HG03469 (cell line): Measurements from ENCODE around the gene SCCPDH.

Experiments
- ATAC-seq: cut with Tn5 transposase; IDR thresholded peaks from one replicate; pipeline ENCODE4 v1.9.1; 2021; ENCODE audit warnings: mild to moderate bottlenecking, moderate library complexity, moderate number of reproducible peaks; ENCODE audit not compliant: unreplicated experiment

SCCPDH gene

DNA sequence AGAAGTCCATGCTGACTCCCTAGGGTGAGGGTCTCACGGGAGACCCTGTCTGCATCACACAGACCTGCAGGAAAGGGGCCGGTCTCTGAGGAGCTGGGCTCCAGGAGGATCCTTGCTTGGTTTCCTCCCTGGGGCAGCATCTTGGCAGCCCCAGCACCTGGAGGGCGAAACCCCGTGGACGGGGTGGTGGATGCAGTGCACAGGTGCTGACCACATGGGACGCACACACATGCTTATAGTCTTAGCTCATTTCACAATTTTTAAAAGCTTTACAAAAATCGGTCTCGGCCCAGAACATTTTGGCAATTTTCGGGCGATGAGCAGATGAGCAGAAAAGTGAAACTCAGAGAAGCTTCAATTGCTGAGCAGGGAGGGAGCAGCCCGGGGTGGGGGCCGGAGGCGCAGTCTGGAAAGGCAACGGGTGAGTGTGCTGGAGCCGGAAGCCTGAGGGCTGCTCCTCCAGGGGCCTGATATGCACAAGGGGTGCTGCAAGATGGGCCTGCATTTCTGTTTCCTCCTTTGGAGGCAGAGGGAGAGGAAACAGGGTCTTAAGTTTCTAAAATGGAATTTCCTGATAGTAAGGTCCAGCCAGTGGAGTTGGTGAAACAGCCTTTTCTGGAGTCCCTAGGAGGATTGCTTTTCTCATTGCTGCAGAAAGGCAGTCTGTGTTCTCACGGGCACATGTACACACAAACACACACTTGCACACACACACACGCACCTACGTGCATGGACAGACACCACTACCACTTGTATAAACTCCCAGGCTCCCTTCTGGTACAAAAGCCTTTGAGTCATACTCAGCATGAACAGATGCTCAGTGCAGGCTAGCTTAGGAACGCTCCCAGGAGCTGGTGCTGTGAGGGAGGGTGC is 60.6 kb downstream of the SCCPDH start:
- no peak for ATAC-seq

DNA sequence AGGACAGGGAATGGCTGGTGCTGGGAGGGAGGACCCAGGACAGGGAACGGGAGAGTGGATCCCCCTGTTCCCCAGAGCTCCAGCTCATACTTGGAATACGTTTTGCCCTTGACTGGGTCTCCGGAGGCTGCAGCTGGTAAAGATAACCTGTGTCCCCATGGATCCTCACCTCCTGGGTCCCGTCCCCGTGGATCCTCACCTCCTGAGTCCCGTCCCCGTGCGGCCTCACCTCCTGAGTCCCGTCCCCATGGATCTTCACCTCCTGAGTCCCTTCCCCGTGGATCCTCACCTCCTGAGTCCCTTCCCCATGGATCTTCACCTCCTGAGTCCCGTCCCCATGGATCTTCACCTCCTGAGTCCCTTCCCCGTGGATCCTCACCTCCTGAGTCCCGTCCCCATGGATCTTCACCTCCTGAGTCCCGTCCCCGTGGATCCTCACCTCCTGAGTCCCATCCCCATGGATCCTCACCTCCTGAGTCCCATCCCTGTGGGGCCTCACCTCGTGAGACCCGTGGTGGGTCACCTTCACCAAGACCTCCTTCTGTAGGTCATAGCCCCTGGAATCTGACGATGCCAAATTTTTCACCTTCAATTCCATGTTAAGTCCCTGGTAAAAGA is 61.4 kb downstream of the SCCPDH start:
- ATAC-seq: no peak

DNA sequence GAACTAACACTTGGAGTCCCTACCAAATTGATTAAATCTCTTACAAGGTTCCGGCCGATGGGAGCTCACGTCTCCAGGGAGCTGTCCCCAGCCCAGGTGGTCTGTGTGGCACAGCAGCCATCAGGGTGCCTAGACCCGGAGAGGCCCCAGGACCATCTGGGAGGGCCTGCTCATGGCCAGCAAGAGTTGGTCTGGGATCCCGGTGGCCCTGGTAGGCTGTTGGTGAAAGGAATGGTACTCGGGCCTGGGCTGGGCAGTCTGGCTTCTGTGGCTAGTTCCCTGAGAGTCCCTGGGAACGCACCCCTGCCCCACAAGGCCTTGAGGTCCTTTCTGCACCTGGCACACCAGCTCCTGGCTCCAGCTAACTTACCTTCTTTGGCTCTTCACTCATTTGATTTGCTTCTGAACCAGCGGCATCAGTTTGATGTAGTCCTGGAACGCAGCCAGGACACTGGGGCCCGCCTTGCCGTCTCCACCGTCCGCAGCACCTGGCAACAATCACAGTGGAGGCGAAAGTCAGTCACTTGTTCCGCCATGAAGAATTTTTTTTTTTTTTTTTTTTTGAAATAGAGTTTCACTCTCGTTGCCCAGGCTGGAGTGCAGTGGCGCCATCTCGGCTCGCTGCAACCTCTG is 62.5 kb downstream of the SCCPDH start:
- ATAC-seq: no peak

DNA sequence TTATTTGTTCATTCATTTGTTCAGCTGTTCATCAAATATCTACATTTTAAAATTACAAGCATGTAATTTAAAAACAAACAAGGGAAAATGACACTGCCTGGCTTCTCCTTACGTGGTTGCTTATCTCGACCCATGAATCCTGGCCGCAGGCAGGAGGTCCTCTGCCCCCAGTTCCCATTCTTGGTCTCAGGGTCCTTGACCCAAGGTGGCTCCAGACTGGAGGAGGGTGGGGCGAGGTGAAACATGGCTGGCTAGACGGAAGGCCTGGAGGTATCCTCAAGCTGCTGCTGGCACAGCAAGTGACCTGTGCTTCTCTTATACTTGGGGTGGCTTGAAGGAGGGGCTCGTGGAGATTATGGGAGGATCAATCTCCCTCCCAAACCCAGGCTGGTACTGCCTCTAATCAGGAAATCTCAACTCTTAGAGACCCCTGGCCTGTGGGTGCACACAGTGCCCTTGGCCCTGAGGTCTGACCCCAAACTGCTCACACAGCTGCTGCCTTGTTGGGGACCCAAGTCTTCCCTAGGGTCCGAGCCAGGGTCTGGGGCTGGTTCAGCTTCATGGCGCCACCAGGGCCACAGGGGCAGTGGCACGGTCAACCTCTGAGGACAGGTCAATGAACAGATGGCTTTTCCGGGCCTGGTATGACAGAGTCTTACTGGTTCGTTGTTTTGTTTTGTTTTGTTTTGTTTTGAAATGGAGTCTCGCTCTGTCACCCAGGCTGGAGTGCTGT is 63.7 kb downstream of the SCCPDH start:
- ATAC-seq: no peak

DNA sequence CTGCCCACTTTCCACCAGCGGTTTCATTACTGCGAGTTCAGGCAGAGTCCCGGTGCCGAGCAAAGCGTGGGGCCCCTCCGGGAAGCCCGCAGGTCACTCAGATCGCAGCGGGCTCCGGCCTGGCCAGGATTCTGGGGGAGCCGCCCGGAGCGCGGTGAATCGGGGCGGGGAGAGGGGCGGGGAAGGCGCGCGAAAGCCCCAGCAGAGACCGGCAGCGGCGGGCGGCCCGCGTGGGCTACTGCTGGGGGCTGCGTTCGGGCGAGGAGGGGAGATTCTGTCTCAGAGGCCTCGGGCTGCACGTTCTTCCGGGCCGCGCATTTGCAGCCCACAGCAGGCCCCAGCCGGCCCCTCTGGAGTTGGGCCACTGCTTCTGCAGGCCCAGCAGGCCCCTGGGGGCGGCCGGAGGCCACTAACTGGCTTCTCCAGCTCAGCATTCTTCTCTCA is 64.7 kb downstream of the SCCPDH start:
- ATAC-seq: no peak

DNA sequence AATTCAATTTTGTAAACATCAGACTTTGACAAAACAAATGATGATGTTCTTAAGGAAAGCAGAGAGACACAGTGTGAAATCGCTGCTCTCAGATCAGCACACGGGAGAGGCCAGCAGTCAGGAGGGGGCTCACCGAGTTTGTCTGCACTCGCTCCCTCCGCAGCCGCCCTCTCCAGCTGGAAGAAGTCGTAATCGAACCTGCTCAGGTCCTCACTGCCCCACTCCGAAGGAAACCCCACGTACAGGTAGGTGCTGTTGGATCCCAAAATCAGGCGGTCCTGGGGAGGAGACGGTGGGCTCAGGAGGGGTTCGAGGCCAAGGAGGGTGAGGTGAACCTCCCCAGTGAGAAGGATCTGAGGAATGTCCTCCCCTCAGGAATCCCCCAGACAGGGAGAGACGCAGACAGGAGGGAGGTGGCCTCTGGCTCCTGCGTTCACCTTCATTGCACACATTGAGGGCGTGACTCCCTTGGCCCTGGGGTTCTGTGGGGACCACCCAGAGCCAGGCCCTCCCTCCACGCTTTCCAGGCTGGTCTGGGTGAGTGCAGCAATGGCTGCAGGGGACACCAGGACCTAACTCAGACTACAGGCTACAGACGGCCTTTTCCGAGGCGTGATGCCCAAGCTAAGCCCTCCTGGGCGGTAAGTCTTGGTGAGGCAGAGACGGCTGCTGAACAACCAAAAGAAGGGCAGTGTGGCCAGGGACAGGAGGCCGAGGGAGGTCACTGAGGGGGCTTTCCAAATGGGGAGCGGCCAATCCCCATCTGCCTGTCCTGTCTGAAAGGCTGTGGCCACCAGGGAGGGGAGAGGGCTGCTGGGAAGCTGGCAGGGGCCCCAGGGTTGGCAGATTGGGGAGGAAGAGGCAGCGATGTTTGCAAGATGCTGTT is 65.5 kb downstream of the SCCPDH start:
- no peak for ATAC-seq

DNA sequence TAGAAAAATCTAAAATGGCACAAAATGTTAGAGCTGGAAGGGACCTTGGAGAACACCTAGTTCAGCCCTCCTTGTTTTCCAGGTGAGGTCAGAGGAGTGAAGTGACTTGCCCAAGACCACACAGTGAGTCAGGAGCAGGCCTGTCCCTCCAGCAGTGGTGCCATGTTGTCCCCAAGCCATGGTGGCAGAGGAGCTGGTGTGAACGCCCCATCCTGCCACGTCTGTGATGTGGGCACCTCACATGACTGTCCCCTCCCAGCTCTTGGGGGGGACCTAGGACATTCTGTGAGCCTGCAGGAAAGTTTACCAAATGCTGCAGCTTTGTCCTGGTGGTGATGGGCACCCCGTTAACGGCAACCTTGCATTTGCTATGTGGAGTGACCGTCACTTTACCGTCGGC is 66.2 kb downstream of the SCCPDH start:
- ATAC-seq: no peak

DNA sequence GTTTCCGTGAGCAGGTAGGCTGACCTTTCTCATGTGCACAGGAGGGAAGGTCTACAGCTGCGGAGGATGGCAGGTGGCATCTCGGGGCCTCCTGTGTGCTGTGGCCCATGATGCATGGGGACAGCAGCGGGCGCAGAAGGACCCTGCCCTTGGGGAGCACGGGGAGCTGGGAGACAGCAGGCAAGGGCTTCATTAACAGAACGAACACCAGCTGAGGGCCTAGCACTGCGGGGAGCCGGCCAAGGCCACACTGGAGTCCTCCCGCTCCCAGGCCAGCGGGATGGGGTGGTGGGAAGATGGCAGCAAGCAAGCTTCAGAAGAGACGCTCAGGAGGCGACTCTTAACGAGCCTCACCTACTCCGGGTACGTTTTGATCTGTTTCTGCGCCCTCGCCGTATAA is 66.6 kb downstream of the SCCPDH start:
- no peak for ATAC-seq

DNA sequence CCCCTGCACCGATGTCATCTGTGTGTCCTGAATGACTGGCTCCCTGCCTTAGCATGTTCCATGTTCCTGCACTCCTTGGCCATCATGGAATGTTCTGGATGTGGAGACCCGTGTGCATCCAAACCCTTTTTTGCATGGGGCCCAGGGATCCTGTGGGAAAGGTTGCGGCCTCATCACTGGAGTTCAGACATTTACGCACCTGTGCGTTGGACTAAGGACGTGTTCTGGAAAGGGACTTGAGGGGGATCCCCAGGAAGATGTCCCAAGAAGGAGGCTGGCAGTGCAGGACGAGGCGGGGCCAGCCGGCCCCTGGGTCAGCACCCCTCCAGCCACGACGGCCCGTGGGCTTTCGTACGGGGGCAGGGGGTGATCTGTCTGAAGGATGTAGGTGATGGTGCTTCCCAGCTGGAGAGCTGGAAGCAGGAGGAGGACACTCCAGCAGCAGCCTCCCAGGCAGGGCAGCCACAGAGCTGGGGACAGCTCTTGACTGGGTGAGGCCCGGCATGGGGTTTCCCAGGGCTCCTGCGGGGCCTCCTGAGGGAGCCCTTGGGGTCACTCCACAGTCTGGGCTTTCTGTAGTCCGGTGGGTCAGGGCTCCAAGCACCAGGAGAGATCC is 67.2 kb downstream of the SCCPDH start:
- no peak for ATAC-seq

DNA sequence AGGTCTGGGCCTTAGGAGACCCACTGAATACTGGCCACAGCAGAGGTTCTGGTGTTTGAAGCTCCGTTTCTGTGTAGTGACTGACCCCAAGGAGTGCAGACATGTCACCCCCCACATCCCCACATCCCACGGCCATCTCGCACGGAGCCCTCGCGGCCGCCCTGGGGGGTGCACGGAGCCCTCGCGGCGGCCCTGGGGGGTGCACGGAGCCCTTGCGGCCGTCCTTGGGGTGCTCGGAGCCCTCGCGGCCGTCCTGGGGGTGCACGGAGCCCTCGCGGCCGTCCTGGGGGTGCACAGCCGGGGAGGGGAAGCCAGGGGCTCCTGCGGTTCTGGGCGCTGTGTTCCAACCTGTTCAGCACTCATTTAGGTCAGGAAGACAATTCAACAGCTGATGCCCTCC is 68.4 kb downstream of the SCCPDH start:
- ATAC-seq: no peak

DNA sequence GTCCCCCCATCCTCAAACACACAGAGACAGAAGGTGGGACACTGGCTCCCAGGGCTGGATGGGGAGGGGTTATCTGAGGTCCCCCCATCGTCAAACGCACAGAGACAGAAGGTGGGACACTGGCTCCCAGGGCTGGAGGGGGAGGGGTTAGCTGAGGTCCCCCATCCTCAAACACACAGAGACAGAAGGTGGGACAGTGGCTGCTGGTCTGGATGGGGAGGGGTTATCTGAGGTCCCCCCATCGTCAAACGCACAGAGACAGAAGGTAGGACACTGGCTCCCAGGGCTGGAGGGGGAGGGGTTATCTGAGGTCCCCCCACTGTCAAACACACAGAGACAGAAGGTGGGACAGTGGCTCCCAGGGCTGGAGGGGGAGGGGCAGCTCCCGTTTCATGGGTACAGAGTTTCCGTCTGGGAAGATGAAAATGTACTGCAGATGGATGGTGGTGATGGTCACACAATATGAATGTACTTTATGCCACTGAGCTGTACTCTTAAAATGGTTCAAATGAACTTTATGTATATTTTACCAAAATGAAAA is 69.2 kb downstream of the SCCPDH start:
- ATAC-seq: no peak

DNA sequence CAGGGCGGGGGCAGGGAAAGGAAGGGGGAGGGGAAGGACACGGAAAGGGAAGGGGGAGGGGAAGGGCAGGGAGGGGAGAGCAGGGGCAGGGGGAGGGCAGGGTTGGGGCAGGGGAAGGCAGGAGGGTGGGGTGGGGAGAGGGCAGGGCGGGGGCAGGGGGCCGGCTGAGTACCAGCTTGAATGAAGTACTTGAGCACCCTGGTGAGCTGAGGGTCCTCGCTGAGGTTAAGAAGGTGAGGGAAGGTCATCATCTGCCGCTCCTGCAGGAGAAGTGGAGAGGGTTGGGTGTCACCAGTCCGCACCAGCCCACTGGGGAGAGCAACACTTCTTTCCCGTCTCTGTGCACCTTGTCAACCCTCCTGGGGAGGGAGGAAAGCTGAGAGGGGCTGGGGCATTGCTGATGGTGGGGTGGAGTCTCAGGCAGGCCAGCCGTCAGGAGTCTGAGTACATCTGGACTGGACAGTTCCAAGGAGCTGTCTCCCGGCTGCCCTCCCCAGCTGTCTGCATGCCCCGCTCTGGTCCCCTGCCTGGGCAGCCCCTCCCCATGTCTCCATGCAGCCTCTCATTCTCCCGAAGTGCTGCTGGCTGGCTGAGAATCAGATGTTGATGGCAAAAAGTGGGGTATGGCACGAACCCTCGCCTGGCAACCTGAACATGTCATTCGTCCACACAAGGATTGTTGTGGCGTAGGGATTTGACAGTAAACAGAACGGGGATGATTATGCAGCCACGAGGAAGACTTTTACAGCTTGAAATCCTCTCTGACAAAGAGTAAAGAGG is 70.0 kb downstream of the SCCPDH start:
- no peak for ATAC-seq

DNA sequence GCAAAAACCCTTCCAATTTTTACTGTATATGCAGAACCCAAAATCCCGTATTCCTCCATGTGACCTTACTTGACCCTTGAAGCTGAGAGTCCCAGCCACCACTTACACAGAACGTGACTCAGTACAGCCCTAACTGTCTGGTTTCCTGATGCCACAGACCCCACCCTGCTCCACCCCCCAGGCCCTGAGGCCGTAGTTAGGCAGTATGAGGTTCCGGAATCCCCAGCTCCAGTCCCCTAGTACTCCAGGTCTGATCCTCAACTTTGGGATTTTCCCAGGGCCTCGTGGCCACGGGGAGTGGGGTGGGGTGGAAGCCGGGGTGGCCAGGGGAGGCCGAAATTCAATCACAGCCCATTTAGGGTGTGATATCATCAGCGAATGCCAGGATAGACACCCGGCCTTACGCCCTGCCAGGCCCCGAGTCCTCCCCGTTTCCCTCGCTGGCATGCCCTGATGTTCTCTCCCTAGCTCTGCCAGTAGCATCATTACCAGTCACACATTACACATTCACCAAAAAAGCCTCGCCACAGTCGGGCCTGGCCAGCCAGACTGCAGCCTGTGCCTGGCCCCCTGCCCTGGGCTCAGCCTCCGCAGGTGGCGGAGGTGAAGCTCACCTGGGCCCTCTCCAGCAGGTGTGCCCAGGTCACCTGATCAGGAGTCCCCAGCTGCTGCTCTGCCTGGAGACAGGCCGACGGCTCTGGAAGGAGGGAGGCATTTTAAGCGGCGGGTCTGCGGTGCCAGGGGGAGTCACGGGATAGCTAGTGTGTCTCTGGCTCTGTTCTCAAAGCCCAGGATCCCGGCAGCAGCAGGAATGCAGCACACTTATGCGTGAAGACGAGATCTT is 70.8 kb downstream of the SCCPDH start:
- no peak for ATAC-seq

DNA sequence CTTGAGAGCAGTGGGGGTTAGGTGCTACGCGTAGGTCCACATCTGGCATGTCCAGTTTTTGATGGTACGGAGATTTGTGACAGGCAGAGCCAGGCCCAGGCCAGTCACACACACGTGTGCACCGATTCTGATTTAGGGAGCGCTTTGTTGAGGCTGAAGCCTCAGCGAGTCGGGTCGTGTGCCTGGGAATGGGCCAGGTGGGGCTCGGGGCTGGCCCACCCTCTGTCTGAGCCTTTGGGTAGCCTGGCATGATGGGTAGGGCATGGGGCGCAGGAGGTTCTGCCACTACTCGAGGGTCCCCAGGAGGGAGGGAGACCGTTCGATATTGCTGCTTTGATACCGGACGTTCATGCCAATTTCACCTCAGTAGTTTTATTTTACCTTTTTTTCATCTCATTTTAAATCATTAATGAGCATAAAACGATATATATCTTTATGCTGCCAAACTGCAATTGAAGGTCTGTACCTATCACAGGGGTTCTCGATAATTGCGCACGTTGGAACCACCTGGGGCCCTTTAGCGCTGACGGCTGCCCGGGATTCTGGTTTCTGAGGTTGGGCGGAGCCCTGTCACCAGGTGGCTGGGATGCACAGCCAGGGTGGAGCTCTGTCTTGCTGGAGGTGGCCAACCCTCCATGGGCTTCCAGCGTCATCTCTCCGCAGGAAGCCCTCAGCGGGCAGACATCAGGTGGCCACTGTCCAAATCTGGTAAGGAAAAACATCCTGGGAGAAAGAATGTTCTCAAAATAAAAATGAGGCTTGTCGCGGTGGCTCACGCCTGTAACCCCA is 71.9 kb downstream of the SCCPDH start:
- no peak for ATAC-seq

DNA sequence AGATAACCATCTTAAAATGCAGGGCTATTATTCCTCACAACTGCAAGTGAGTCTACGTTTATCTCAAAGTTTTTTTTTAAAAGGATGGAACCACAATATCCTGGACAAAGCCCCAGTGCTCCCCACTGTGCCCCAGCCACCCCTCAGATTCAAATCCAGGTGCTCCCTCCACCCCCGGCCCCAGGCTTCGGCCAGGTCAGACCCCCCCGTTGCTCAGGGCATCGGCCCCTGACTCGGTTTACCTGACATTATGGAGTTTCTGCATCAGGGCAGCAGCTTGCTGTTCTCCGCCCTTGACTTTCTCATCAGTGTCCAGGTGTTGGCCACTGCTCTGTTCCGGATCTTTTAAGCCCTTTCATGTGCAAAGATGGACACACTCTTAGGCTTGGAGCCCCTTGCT is 72.9 kb downstream of the SCCPDH start:
- no peak for ATAC-seq

DNA sequence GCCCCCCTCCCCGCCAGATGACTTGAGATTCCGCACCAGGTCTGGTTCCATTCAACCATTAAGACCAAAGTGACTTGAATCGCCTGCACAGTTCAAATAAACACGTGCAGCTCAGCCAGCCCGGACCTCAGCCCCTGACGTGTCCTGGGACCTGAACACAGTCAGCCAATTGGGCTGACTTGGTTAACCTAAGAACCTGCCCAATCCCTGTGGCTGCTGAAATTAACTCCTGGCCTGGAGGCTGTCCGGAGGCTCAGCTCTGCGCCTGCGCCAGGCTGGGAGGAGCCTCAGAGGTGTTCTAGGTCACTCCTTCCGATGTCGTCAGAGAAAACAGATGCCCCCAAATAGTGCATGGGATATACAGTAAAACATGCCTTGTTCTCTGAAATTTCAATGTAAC is 73.4 kb downstream of the SCCPDH start:
- ATAC-seq: no peak

DNA sequence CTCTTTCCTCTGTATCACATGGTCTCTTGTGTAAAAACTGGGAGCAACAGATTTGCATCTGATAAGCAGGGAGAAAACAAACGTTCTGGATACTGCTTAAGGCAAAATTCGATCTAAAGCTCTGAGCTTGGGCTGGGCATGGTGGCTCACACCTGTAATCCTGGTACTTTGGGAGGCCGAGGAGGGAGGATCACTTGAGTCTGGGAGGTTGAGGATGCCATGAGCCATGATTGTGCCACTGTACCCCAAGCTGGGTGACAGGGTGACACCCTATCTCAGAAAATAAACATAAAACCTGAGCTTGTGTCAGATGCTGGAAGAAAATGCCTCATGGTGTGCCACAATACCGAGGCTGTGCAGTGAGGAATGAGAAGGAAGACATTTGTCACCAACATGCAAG is 73.9 kb downstream of the SCCPDH start:
- no peak for ATAC-seq
